SJCRH30 (cell line): Measurements from ENCODE around the gene CREG2. TPM values are rescaled to one million over a fixed set of nuclear protein-coding genes. Genes with fewer than 3 reads are reported as not detected.

ENCODE experiments used
- DNase-seq, 2 experiments: peaks; one replicate each; pipeline ENCODE4 v3.0.0-alpha.2; 2015 to 2020
- H3K27ac ChIP-seq: fragments of 250-450 bp; sonication (Bioruptor Pico); 2 replicates; pipeline ENCODE4 v1.5.1; 2020; ENCODE audit warnings: mild to moderate bottlenecking, moderate library complexity
- H3K27me3 ChIP-seq: fragments of 250-450 bp; sonication (Bioruptor Pico); 2 replicates; pipeline ENCODE4 v1.5.1; 2020; ENCODE audit warnings: mild to moderate bottlenecking, moderate library complexity
- H3K36me3 ChIP-seq: fragments of 250-450 bp; sonication (Bioruptor Pico); 2 replicates; pipeline ENCODE4 v1.5.1; 2020; ENCODE audit warnings: mild to moderate bottlenecking, moderate library complexity
- H3K4me1 ChIP-seq: fragments of 250-450 bp; sonication (Bioruptor Pico); 2 replicates; pipeline ENCODE4 v1.5.1; 2020; ENCODE audit warnings: mild to moderate bottlenecking, moderate library complexity
- H3K4me3 ChIP-seq: fragments of 250-450 bp; sonication (Bioruptor Pico); 2 replicates; pipeline ENCODE4 v1.5.1; 2020; ENCODE audit warnings: mild to moderate bottlenecking, moderate library complexity
- H3K9me3 ChIP-seq: fragments of 250-450 bp; sonication (Bioruptor Pico); replicated peaks from 2 replicates; pipeline ENCODE4 v1.5.1; 2020; ENCODE audit warnings: mild to moderate bottlenecking, moderate library complexity
- total RNA-seq: library from RNA; depleted of rRNA; stranded (reverse); fragments of >200 nt; shearing (Covaris generic); gene quantifications from 2 replicates; pipeline ENCODE4 v1.2.3, GENCODE V29; 2014

The CREG2 gene
- total RNA-seq, 1 experiment from 2014 or later, result 0.04 TPM

DNA sequence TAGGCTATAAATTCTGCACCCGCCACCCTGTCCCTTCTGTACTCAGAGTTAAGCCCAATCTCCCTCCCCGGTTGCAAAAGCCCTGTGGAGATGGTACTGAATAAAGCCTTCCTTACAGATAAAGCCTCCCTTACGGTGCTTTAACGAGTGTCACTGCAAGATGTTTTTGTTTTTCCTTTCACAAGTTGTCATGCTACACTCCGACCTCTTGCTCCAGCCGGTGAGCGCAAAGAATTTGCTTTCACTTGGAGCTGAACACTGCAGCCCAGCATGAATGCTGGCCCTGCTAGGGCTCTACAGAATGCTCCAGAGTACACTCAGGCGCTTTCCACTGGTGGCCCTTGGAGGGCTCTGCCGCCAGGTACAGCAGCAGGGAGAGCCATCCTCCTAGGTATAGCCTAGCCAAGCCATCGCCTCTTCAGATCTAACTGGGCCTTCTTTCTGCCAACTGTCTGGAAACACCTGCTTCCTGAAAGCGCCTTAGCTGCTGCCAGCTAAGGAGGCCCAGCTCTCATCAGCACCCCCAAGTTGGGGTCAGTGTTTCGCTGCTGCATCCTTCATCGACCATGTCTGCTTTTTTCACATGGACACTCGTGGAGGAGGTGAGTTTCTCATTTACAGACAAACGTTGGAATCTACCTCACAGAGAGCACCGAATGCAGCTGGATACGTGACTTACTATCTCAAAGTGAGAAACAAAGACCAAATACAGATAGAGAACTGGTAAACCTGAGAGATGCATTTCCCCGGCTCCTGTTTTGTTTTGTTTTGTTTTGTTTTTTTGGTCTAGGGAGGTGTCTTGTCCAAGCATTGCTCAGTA is 13.4 kb upstream of the CREG2 start:
- Histone ChIP-seq H3K27me3 (peaks cover 9% of the 10 kb centered on the region; the same call in 1 of the 2 replicates), H3K4me3 (no peak overlapping the region), H3K9me3 (no peaks in the 10 kb centered on the region), H3K36me3 (no peaks in the 10 kb centered on the region), H3K4me1 (no peaks in the 10 kb centered on the region), H3K27ac (no peak overlapping the region)
- DNase-seq, result no peak

DNA sequence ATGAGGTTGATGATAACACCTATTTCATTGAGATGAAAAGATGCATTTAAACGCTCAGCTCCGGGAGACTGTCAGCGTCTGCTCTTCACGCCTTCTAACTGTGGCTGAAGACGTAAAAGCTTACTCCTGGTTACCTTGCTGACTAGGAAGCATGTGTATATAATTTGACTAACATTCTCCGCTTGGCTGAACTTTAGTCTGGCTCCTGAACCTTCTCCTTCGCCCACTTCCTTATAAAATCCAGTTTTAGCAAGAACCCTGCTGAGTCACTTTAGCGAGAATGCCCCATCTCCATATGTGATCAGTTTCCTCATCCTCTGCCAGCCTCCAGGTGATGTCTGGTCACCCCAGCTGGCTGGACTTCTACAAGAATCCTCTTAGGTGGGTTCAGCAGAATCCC is 12.7 kb upstream of the CREG2 start:
- no peak overlapping the region for H3K27ac ChIP-seq
- H3K27me3 ChIP-seq, result peaks cover 9% of the 10 kb centered on the region; the same call in 1 of the 2 replicates
- H3K9me3 ChIP-seq, result no peaks in the 10 kb centered on the region
- H3K4me1 ChIP-seq, result no peaks in the 10 kb centered on the region
- H3K4me3 ChIP-seq, result no peak overlapping the region
- H3K36me3 ChIP-seq, result no peaks in the 10 kb centered on the region
- DNase-seq, result no peak

DNA sequence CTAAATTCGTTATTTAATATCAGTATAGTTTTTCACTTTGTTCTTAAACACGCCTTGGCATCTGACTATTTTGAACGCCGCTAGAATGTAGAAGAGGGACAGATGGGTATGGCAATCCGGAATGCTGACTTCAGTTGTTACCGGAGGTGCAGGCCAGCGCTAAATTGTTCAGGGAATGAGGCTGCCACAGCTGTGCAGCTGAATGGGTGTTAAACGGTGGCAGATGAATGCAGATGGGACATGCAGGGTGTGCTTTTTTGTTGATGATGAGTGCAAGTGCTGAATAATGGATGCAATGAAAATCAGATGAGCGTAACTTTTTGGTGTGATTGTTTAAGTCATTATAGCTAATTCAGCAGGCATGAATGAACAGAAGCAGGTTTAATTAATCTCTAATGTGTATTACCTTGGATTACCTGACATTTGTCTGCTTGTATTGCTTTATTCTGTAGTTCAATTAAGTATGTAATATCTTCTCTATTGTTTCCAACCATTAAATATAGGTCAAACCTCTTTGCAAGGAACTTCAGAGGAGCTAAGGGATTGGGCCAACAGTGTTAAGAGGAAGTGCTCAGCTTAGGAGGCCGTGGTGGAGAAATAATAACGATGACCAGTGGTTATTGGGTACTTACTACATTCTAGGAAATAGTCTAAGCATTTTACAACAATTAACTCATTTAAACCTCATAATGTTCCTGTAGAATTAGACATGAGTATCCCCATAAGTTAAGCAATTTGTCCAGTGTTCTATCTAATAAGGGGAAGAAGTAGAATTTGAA is 11.9 kb upstream of the CREG2 start:
- peaks cover 9% of the 10 kb centered on the region; the same call in 1 of the 2 replicates for H3K27me3 ChIP-seq
- H3K4me1 ChIP-seq, result no peaks in the 10 kb centered on the region
- H3K9me3 ChIP-seq, result no peaks in the 10 kb centered on the region
- no peak overlapping the region for H3K4me3 ChIP-seq
- peak in 1 of 2 experiments; percentile 27 for DNase-seq
- H3K36me3 ChIP-seq, result no peaks in the 10 kb centered on the region
- H3K27ac ChIP-seq, result no peak overlapping the region

DNA sequence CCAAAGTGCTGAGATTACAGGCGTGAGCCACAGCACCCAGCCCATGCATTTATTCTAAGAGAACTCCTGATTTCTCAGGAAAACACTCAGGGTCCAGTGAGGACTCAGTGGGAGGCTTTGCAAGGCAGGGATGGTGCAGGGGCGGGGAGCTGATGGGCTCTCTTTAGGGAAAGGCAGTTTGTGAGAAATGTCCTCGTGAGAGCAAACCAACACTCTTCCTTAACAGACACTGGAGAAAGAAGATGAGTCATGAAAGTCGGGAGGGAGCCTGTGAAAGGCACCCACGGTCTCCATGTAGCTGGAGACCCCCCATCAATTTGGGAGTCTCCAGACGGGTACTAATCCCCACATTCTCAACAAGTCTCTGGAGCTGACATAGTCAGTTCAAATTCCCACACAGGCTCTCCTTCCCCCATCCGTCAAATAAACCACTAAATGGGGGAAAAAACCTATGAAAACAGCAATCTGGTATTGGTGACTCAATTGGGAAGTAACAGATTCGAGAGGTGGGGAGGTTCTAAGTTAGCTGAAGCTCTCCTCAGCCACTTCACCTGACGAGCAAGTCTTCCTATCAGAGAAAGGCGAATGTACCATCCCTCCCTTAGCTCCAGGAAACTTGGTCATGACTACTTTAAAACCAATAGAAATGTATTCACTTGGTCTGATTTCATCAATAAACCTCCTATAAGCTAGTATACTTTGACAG is 11.0 kb upstream of the CREG2 start:
- no peaks in the 10 kb centered on the region for H3K36me3 ChIP-seq
- H3K4me1 ChIP-seq, result no peaks in the 10 kb centered on the region
- no peak overlapping the region for H3K27ac ChIP-seq
- H3K4me3 ChIP-seq, result no peak overlapping the region
- peaks cover 9% of the 10 kb centered on the region; the same call in 1 of the 2 replicates for H3K27me3 ChIP-seq
- no peak for DNase-seq
- no peaks in the 10 kb centered on the region for H3K9me3 ChIP-seq

DNA sequence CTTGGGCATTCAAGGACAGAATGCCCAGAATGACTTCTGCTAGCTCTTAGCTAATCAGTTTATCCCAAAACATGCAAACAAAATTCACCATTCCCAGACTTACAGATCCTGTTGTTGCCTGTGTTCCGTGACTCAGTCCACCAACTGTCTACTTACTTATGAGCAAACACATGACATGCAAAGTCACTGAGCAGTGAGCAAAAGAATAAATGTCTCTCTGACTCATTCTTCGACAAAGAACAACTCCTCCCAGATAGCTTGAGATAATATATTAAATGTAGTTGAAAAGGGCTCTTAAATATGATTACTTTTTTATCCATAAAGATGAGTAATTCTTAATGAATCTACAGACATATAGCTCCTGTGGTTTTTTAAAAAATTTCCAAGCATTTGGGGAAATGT is 9.0 kb upstream of the CREG2 start:
- Histone ChIP-seq H3K27ac (no peak overlapping the region), H3K27me3 (no peaks in the 10 kb centered on the region), H3K4me1 (no peaks in the 10 kb centered on the region), H3K4me3 (no peak overlapping the region), H3K9me3 (no peaks in the 10 kb centered on the region), H3K36me3 (no peaks in the 10 kb centered on the region)
- DNase-seq, result no peak

DNA sequence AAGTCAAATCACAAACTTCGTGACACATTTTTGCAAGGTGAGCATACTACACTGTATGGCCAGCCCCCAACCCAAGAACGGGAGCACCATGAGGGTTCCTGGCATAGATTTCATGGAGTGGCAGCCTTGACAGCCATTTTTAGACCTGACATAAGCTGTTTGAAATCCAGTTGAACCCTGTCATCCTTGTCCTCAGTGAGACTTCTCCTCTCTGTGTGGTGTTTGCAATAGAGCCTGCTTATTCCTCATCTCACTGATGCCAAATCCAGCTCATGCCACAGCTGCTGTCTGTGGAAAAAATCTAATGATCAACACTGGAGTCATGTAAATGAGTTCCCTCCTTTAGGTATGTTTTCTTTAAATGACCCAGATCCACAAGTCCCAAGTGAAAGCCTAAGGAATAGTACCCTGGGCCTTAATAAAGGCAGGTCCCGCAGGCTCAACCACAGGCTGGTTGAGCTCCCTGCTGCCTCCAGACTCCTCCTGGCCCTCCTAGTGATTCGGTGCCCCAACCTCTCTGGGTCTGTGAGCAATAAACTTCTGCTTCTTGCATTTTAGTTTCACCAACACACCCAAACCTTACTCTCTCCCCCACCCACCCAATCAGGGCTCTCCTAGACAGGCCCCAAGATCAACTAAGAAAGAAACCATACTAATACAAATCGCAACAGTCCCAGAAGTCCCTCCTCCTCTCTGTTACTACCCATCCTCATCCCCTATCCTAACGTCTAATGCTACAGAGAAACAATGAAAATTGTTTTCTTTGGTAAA is 8.4 kb upstream of the CREG2 start:
- Histone ChIP-seq H3K27ac (no peak overlapping the region), H3K27me3 (no peaks in the 10 kb centered on the region), H3K36me3 (no peaks in the 10 kb centered on the region), H3K4me3 (no peak overlapping the region), H3K9me3 (no peaks in the 10 kb centered on the region), H3K4me1 (no peaks in the 10 kb centered on the region)
- no peak for DNase-seq

DNA sequence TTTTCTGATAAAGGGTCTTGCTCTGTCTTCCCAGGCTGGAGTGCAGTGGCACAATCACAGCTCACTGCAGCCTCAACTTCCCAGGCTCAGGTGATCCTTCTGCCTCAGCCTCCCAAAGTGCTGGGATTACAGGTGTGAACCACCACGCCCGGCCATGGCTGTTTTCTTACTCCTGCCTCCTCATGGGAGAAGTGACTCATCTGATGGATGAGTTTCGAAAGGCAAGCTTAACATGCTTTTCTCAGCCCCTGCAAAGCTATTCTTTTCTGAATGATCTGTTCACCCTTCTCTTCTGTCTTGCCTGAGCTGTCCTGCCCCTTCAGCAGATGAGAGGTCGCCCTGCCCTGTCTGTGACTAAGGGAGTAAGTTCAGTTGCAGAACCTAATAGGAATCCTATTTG is 929 bp upstream of the CREG2 start:
- Histone ChIP-seq H3K4me1 (no peaks in the 10 kb centered on the region), H3K27ac (no peak overlapping the region), H3K27me3 (peaks cover 25% of the 10 kb centered on the region), H3K36me3 (no peaks in the 10 kb centered on the region), H3K4me3 (no peak overlapping the region), H3K9me3 (no peaks in the 10 kb centered on the region)
- DNase-seq, result no peak

DNA sequence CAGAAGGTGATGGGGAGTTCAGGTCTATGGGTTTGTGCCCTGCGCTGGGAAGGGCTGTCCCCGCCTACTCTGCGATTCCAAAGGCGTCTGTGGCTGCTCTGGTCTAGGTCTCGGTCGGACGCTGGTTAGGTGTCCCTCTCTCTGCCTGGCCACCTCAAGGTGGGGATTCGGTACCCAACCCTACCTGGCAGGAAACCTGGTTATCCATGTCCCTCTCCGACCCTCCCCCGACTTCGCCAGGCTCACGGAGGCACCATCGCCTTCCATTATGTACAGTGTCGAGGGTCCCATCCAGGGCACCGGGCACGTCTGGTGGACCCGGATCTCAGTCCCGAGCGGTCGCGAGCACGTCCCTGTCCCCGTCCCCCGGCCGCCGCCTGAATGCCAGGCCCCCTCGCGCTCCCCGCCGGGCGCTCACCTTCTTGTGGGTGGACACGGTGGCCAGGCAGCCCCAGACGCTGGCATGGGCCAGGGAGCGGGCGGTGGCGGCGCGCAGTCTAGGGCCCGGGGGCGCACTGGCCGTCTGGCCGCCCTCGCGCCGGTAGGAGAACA is 628 bp downstream of the CREG2 start:
- no peaks in the 10 kb centered on the region for H3K4me1 ChIP-seq
- no peaks in the 10 kb centered on the region for H3K36me3 ChIP-seq
- H3K9me3 ChIP-seq, result no peaks in the 10 kb centered on the region
- H3K4me3 ChIP-seq, result peak overlapping the region; percentile 46
- H3K27ac ChIP-seq, result no peak overlapping the region
- peaks cover 25% of the 10 kb centered on the region for H3K27me3 ChIP-seq
- no peak for DNase-seq

DNA sequence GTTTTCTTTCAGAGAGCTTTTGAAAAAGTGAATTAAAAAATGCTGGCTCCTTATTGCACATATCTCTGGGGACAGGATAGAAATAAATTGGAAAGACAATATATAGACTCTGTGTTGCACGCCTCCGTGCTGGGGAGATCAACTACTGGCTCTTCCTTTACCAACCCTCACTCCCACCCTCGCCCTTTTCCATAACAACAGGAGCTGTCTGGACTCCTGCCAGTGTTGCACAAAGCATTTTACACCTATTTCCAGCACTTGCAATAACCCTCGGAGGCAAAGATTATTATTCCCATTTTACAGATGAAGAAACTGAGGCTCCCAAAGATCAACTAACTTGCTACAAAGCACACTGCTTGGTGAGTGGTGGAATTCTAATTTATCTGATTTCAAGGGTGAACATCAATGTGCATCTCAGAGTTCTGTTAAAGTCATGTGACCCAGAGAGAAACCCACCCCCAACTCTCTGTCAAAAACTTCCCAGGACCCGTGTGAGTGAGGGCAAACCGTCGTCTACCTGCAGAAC is 4.2 kb downstream of the CREG2 start:
- no peaks in the 10 kb centered on the region for H3K4me1 ChIP-seq
- H3K4me3 ChIP-seq, result no peak overlapping the region
- H3K36me3 ChIP-seq, result no peaks in the 10 kb centered on the region
- no peaks in the 10 kb centered on the region for H3K9me3 ChIP-seq
- peaks cover 19% of the 10 kb centered on the region for H3K27me3 ChIP-seq
- H3K27ac ChIP-seq, result no peak overlapping the region
- no peak for DNase-seq

DNA sequence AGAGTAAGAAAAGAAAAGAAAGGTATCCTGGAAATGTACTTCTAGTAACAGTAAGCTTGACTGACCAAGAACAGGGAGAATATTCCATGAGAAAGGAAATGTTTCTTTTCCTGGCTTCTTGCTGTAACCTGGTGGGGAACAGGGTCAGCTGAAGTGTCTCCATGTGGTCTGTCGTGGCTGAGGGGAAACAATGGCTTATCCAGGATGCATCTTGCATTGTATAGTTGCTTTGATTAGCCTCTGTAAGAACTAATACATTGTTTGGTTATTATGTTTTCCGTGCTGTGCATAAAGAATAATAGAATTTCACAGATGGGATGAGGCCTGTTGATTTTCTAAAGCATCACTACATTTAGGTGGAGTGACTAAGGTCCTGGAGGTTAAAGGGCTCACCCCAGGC is 4.9 kb downstream of the CREG2 start:
- Histone ChIP-seq H3K27ac (no peak overlapping the region), H3K4me1 (no peaks in the 10 kb centered on the region), H3K9me3 (no peaks in the 10 kb centered on the region), H3K36me3 (no peaks in the 10 kb centered on the region), H3K27me3 (peaks cover 15% of the 10 kb centered on the region), H3K4me3 (no peak overlapping the region)
- no peak for DNase-seq

DNA sequence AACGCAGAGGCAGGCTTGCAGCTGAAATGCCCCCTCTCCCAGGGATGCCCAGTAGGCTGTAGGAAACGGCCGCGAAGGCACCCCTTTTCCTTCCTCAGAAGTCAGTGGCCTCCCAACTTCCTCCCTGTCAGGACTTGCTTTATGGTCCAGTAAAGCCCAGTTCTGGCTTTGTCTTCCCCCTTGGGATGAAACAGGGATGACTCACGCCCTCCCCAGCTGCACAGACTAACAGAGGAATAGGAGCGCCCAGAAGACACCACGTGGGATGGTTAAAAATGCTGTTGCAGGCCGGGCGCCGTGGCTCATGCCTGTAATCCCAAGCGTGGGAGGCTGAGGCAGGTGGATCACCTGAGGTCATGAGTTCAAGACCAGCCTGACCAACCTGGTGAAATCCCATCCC is 6.9 kb downstream of the CREG2 start:
- no peak for DNase-seq
- Histone ChIP-seq H3K27me3 (peaks cover 4% of the 10 kb centered on the region; the same call in 1 of the 2 replicates), H3K4me1 (no peaks in the 10 kb centered on the region), H3K9me3 (no peaks in the 10 kb centered on the region), H3K27ac (no peak overlapping the region), H3K4me3 (no peak overlapping the region), H3K36me3 (no peaks in the 10 kb centered on the region)

DNA sequence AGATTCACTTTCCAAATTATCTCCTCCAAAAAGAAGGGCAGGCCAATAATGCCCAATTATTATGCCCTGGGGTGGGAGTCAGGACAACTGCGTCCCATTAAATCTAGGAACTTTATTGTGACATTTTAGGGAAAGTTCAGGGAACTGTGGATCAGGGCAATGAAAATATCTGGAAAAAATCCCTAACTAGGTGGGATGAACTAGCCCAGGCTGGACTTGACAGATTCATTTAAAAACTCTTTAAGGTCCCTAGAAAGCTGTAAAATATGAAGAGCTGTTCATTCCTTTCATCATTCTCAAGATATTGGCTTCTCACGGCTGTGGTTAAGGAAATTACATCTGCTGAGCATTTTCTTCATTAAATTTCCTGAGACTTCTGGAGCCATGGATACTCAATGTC is 8.2 kb downstream of the CREG2 start:
- H3K27me3 ChIP-seq, result 0 out of 2 replicates have a peak, but pooled peaks cover 4% of the 10 kb centered on the region
- no peaks in the 10 kb centered on the region for H3K9me3 ChIP-seq
- H3K4me3 ChIP-seq, result no peak overlapping the region
- no peak overlapping the region for H3K27ac ChIP-seq
- no peak for DNase-seq
- H3K4me1 ChIP-seq, result no peaks in the 10 kb centered on the region
- H3K36me3 ChIP-seq, result no peaks in the 10 kb centered on the region

DNA sequence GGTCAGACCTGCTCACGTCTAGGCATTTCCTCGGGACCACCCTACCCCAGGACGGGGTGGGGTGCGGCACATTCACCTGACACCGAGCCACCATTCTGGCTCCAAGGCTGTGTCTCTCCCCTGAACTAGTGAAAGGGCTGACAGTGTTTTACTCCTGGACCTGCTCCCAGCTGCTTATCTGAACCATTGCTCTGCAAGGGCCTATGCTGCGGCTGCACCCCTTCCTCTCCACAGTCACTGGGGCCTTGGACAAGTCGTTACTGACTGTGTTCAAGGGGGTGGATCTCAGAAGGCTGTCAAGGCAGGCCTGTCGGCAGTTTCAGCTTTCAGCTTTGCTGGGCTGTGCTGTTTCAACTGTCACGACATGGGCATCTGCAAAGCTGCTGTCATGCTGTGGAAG is 11.7 kb downstream of the CREG2 start:
- H3K27me3 ChIP-seq, result 0 out of 2 replicates have a peak, but pooled peaks cover 4% of the 10 kb centered on the region
- no peaks in the 10 kb centered on the region for H3K4me1 ChIP-seq
- no peak for DNase-seq
- no peak overlapping the region for H3K4me3 ChIP-seq
- 0 out of 2 replicates have a peak, but pooled peaks cover 4% of the 10 kb centered on the region for H3K9me3 ChIP-seq
- H3K36me3 ChIP-seq, result no peaks in the 10 kb centered on the region
- H3K27ac ChIP-seq, result no peak overlapping the region
